Uterus (tissue), 4 donors: ENCODE results near the gene IQCE. TPM values are rescaled to one million over a fixed set of nuclear protein-coding genes. Genes with fewer than 3 reads are reported as not detected.

ENCODE experiments used
- DNase-seq, 2 donors: peaks; one replicate each; pipeline ENCODE4 v3.0.0-alpha.2; 2019 to 2020
- H3K27ac ChIP-seq, 2 donors: fragments of 200-600 bp; sonication (generic); 1 replicate in 1 of 2; 2 replicates in 1 of 2; pipeline ENCODE4 v1.5.1; 2016 to 2018
- H3K27me3 ChIP-seq, 2 donors: fragments of 200-600 bp; sonication (generic); one replicate each; pipeline ENCODE4 v1.5.1; 2018 to 2019; ENCODE audit warnings: control low read depth in 1 of 2
- H3K36me3 ChIP-seq, 2 donors: fragments of 200-600 bp; sonication (generic); one replicate each; pipeline ENCODE4 v1.5.1; 2019; ENCODE audit warnings: control low read depth in 1 of 2
- H3K4me1 ChIP-seq, 2 donors: fragments of 200-600 bp; sonication (generic); one replicate each; pipeline ENCODE4 v1.5.1; 2018 to 2019; ENCODE audit warnings: control low read depth in 1 of 2
- H3K4me3 ChIP-seq, 2 donors: fragments of 200-600 bp; sonication (generic); 1 replicate in 1 of 2; 2 replicates in 1 of 2; pipeline ENCODE4 v1.5.1; 2018 to 2019; ENCODE audit warnings: mild to moderate bottlenecking in 1 of 2
- H3K9me3 ChIP-seq, 2 donors: fragments of 200-600 bp; sonication (generic); one replicate each; pipeline ENCODE4 v1.5.1; 2019; ENCODE audit warnings: control low read depth in 1 of 2
- POLR2A ChIP-seq, 2 donors: fragments of 450-650 bp; IDR thresholded peaks; one replicate each; pipeline ENCODE4 v1.6.1; 2016; ENCODE audit warnings: antibody characterized with exemption in 2 of 2, mild to moderate bottlenecking in 1 of 2, moderate library complexity in 1 of 2
- intact Hi-C: fragments of 100-400 bp; cut with DNase I; formaldehyde crosslinking; loops from one replicate; pipeline ENCODE4 v1.15.1; 2023; ENCODE audit warnings: low total_unique reads
- microRNA-seq: library from miRNA; unstranded; fragments of <30 nt; microRNA quantifications from one replicate; pipeline ENCODE4, GENCODE V29; 2016; ENCODE audit warnings: borderline microRNAs expressed, borderline replicate concordance
- small RNA-seq: library from RNA; depleted of rRNA; stranded (forward); fragments of <200 nt; gene quantifications from one replicate; pipeline ENCODE3, GENCODE V24; 2016
- total RNA-seq, 4 donors: library from RNA; depleted of rRNA in 3 of 4; stranded (reverse); fragments of >200 nt in 3 of 4; gene quantifications; one replicate each; pipeline versions ENCODE4 v1.1.0 to v1.2.4, GENCODE V29; 2014 to 2023
- TF ChIP-seq, protein P1 (sequence below), 4 experiments: fragments of 200-600 bp in 2 of 4; fragments of 450-650 bp in 2 of 4; sonication (generic) in 2 of 4; IDR thresholded peaks; one replicate each; pipeline ENCODE4 v1.5.1; 2016 to 2019; ENCODE audit warnings: antibody characterized with exemption in 4 of 4, mild to moderate bottlenecking in 2 of 4, moderate library complexity in 1 of 4
- donor health status: DM: yes; HTN: yes; CAD: no.

The IQCE gene
- total RNA-seq, 4 donors from 2014 or later, result 6.8 to 28.0 (median 16.9) TPM

DNA sequence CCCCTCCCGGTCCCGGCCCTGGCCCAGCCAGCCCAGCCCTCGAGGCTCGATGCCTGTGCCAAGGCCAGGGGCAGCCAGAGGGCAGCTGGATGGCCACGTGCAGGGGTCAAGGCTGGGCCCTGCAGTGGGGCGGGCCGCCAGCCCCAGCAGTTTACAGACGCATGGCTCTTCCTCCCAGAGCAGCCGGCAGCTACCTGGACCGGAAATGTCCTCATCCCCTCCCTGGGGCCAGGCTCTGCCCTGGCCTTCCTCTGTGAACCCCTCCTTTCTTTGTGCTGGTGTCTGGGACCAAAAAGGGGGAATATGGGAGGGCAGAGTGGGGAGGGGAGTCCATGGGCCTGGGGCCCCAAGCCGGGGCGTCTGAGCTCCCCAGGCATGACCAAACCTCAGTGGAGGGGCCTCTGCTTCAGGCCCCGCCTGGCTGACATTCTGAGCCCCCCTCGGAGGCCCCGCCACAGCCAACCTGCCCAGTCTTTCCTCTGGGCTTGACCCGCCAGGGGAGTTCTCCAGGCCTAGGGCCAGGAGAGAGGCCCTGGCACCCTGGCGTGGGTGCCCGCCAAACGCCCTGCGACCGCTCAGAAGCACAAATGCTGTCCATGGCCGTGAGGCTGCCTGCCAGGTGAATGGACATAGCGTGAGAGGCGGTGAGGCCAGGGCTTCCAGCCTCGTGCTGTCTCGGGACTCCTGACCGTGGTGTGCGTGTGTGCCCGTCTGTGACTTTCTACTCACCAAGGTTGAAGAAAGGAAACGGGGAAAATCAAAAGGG is 104.5 kb downstream of the IQCE start:
- TF ChIP-seq, protein P1, sequence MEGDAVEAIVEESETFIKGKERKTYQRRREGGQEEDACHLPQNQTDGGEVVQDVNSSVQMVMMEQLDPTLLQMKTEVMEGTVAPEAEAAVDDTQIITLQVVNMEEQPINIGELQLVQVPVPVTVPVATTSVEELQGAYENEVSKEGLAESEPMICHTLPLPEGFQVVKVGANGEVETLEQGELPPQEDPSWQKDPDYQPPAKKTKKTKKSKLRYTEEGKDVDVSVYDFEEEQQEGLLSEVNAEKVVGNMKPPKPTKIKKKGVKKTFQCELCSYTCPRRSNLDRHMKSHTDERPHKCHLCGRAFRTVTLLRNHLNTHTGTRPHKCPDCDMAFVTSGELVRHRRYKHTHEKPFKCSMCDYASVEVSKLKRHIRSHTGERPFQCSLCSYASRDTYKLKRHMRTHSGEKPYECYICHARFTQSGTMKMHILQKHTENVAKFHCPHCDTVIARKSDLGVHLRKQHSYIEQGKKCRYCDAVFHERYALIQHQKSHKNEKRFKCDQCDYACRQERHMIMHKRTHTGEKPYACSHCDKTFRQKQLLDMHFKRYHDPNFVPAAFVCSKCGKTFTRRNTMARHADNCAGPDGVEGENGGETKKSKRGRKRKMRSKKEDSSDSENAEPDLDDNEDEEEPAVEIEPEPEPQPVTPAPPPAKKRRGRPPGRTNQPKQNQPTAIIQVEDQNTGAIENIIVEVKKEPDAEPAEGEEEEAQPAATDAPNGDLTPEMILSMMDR (IDR thresholded peaks at IDR 0.05), result no peak
- TF ChIP-seq POLR2A (IDR thresholded peaks at IDR 0.05), result no peak
- Histone ChIP-seq H3K27me3 (no peaks in the 10 kb centered on the region), H3K4me3 (no peak overlapping the region), H3K27ac (no peak overlapping the region), H3K4me1 (no peaks in the 10 kb centered on the region), H3K9me3 (no peaks in the 10 kb centered on the region), H3K36me3 (no peaks in the 10 kb centered on the region)
- DNase-seq, result no peak
- intact Hi-C loops, result no loop called here

DNA sequence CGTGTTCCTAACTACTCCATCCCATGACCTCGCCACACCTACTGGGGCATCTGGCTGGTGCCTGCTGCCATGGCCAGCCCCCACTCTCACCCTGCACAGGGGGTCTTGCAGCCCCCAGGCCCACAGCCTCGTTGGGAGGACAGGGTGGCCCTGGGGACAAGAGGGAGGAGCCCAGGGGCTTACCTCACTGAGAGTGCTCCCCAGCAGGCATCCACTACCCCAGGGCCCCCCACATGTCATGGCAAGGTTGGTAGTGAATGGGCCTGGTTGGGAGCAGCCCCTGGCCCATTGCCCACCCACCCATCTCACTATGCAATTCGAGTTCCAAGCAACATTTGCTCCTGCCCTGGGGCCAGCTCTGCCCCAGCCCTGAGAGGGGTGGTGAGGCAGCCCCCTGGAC is 105.2 kb downstream of the IQCE start:
- no peak overlapping the region for H3K4me3 ChIP-seq
- H3K27me3 ChIP-seq, result no peaks in the 10 kb centered on the region
- no peak for TF ChIP-seq POLR2A (IDR thresholded peaks at IDR 0.05)
- TF ChIP-seq, protein P1 (IDR thresholded peaks at IDR 0.05), result no peak
- no peaks in the 10 kb centered on the region for H3K36me3 ChIP-seq
- H3K27ac ChIP-seq, result no peak overlapping the region
- no peaks in the 10 kb centered on the region for H3K9me3 ChIP-seq
- no peak for DNase-seq
- intact Hi-C loops, result no loop called here
- no peaks in the 10 kb centered on the region for H3K4me1 ChIP-seq

Small RNAs within 50 kb of the gene (microRNA-seq; reads per million reads assigned to microRNA genes)
- not detected for gene MIR4648

Small RNAs within 50 kb of the gene (small RNA-seq; reads per million reads assigned to genes)
- gene MIR4648, result not detected

Other genes with a start within 250 kb of the IQCE start
- gene SNX8, start 244.5 kb upstream of the IQCE start, total RNA-seq, result 10 to 100 TPM in 3 of 4 donors, under 1 TPM in 1; 0.29 to 75.3 (median 30.5) TPM
- 100 to 1,000 TPM in 2 of 4 donors, 10 to 100 TPM in 2; 67.6 to 155 (median 95.2) TPM for gene EIF3B, start 204.2 kb upstream of the IQCE start, total RNA-seq
- 10 to 100 TPM in 1 of 4 donors, 1 to 10 TPM in 3; 5.6 to 30.5 (median 8.3) TPM for gene CHST12, start 155.4 kb upstream of the IQCE start, total RNA-seq
- not detected for gene GRIFIN, start 82.6 kb upstream of the IQCE start, total RNA-seq
- gene LFNG, start 39.2 kb upstream of the IQCE start, total RNA-seq, result 10 to 100 TPM in 2 of 4 donors, 1 to 10 TPM in 1, not detected in 1; 2.3 to 30.5 (median 26.5) TPM
- gene BRAT1, start 3.5 kb upstream of the IQCE start, total RNA-seq, result 10 to 100 TPM; 10.3 to 44.3 (median 36.0) TPM
- 10 to 100 TPM in 2 of 4 donors, 1 to 10 TPM in 2; 3.8 to 47.2 (median 25.2) TPM for gene TTYH3, start 73.0 kb downstream of the IQCE start, total RNA-seq
- gene AMZ1, start 129.2 kb downstream of the IQCE start, total RNA-seq, result 1 to 10 TPM in 2 of 4 donors, under 1 TPM in 1, not detected in 1; 0.35 to 4.6 (median 4.4) TPM